GM23338 (cell line): Measurements from ENCODE around the gene CHAT. TPM values are rescaled to one million over a fixed set of nuclear protein-coding genes. Genes with fewer than 3 reads are reported as not detected.

ENCODE experiments used
- ATAC-seq: fragments of 200-7000 bp; cut with Tn5 transposase; 3 replicates; pipeline ENCODE4 v1.9.1; 2020
- DNase-seq: peaks from one replicate; pipeline ENCODE4 v3.0.0-alpha.2; 2015; ENCODE audit warnings: low spot score
- H2AFZ ChIP-seq: fragments of 200-600 bp; sonication (generic); 2 replicates; pipeline ENCODE4 v1.8.0; 2016; ENCODE audit warnings: antibody characterized with exemption, mild to moderate bottlenecking, moderate library complexity
- H3F3A ChIP-seq: fragments of 200-600 bp; sonication (generic); replicated peaks from 2 replicates; pipeline ENCODE4 v1.8.0; 2017; ENCODE audit warnings: antibody characterized with exemption, mixed run types, low read depth
- H3K27ac ChIP-seq: fragments of 200-600 bp; sonication (generic); 2 replicates; pipeline ENCODE4 v1.6.1; 2016; ENCODE audit warnings: low read depth
- H3K27me3 ChIP-seq: fragments of 200-600 bp; sonication (generic); 2 replicates; pipeline ENCODE4 v1.8.0; 2016; ENCODE audit warnings: mild to moderate bottlenecking, mixed run types, moderate library complexity; ENCODE audit not compliant: insufficient read depth
- H3K36me3 ChIP-seq: fragments of 200-600 bp; sonication (generic); 2 replicates; pipeline ENCODE4 v1.8.0; 2016; ENCODE audit warnings: mild to moderate bottlenecking; ENCODE audit not compliant: insufficient read depth
- H3K4me1 ChIP-seq: fragments of 200-600 bp; sonication (generic); 2 replicates; pipeline ENCODE4 v1.8.0; 2016; ENCODE audit warnings: mild to moderate bottlenecking, moderate library complexity; ENCODE audit not compliant: insufficient read depth
- H3K4me2 ChIP-seq: fragments of 200-600 bp; sonication (generic); 2 replicates; pipeline ENCODE4 v1.7.1; 2017; ENCODE audit warnings: mixed run types
- H3K4me3 ChIP-seq: fragments of 200-600 bp; sonication (generic); 2 replicates; pipeline ENCODE4 v1.6.1; 2016; ENCODE audit warnings: mixed run types
- H3K79me2 ChIP-seq: fragments of 200-600 bp; sonication (generic); replicated peaks from 2 replicates; pipeline ENCODE4 v1.8.0; 2017; ENCODE audit warnings: mild to moderate bottlenecking; ENCODE audit not compliant: insufficient read depth
- H3K9me2 ChIP-seq: fragments of 200-600 bp; sonication (generic); 2 replicates; pipeline ENCODE4 v1.8.0; 2017; ENCODE audit not compliant: insufficient read depth
- H4K20me1 ChIP-seq: fragments of 200-600 bp; sonication (generic); replicated peaks from 2 replicates; pipeline ENCODE4 v1.8.0; 2017; ENCODE audit warnings: mild to moderate bottlenecking; ENCODE audit not compliant: insufficient read depth
- H3K27ac Mint-ChIP-seq: 2 replicates; pipeline ENCODE4 v1.8.0; 2020; ENCODE audit warnings: inconsistent platforms, mild to moderate bottlenecking, moderate library complexity, mixed read lengths
- H3K27me3 Mint-ChIP-seq: 3 replicates; pipeline ENCODE4 v1.8.0; 2022; ENCODE audit warnings: low read depth, mild to moderate bottlenecking, moderate library complexity, mixed read lengths, inconsistent platforms; ENCODE audit not compliant: insufficient read depth, poor library complexity
- H3K36me3 Mint-ChIP-seq: 3 replicates; pipeline ENCODE4 v1.8.0; 2021; ENCODE audit warnings: low read depth, mild to moderate bottlenecking, inconsistent platforms, moderate library complexity, mixed read lengths
- H3K4me1 Mint-ChIP-seq: 3 replicates; pipeline ENCODE4 v1.8.0; 2020; ENCODE audit warnings: mild to moderate bottlenecking, inconsistent platforms, mixed read lengths
- H3K4me3 Mint-ChIP-seq: 3 replicates; pipeline ENCODE4 v1.8.0; 2021; ENCODE audit warnings: moderate library complexity, mild to moderate bottlenecking, inconsistent platforms, mixed read lengths
- H3K9me3 Mint-ChIP-seq: 3 replicates; pipeline ENCODE4 v1.8.0; 2020; ENCODE audit warnings: moderate library complexity, mild to moderate bottlenecking, inconsistent platforms, mixed read lengths
- CTCF ChIP-seq, 2 experiments: fragments of 200-600 bp in 1 of 2; sonication (generic) in 1 of 2; conservative IDR thresholded peaks; 2 replicates each; pipeline versions ENCODE4 v1.5.1 to v1.6.1; 2016 to 2017; ENCODE audit warnings: antibody characterized with exemption in 2 of 2, low read depth in 2 of 2, mild to moderate bottlenecking in 2 of 2, moderate library complexity in 1 of 2
- ETS1 ChIP-seq: IDR thresholded peaks from 2 replicates; pipeline ENCODE4 v1.6.1; 2016; ENCODE audit warnings: antibody characterized with exemption
- EZH2 ChIP-seq: fragments of 200-600 bp; sonication (generic); IDR thresholded peaks from one replicate; pipeline ENCODE4 v1.8.0; 2017; ENCODE audit warnings: antibody characterized with exemption, mild to moderate bottlenecking, low read depth; ENCODE audit not compliant: unreplicated experiment
- JUNB ChIP-seq: IDR thresholded peaks from one replicate; pipeline ENCODE4 v1.6.1; 2016; ENCODE audit warnings: antibody characterized with exemption; ENCODE audit not compliant: unreplicated experiment
- NANOG ChIP-seq: IDR thresholded peaks from 2 replicates; pipeline ENCODE4 v1.6.1; 2016; ENCODE audit warnings: antibody characterized with exemption, borderline replicate concordance
- REST ChIP-seq: IDR thresholded peaks from one replicate; pipeline ENCODE4 v1.6.1; 2018; ENCODE audit warnings: antibody characterized with exemption; ENCODE audit not compliant: unreplicated experiment
- STAT1 ChIP-seq: IDR thresholded peaks from one replicate; pipeline ENCODE4 v1.6.1; 2016; ENCODE audit warnings: antibody characterized with exemption; ENCODE audit not compliant: unreplicated experiment
- ZNF114 ChIP-seq: fragments of 250-450 bp; sonication (Bioruptor Pico); IDR thresholded peaks from 2 replicates; pipeline ENCODE4 v1.5.0; 2020; ENCODE audit warnings: mild to moderate bottlenecking, moderate library complexity
- ZNF331 ChIP-seq: fragments of 250-450 bp; sonication (Bioruptor Pico); IDR thresholded peaks from 2 replicates; pipeline ENCODE4 v1.5.0; 2020; ENCODE audit warnings: low read depth, mild to moderate bottlenecking, moderate library complexity
- polyA plus RNA-seq: library from polyadenylated mRNA; unstranded; fragments of >200 nt; fragmentation: Nextera tagmentation; extraction: Ambion mirVana; gene quantifications from 2 replicates; pipeline ENCODE4 v1.2.1, GENCODE V29; 2016
- total RNA-seq: library from RNA; depleted of rRNA; stranded (reverse); fragments of >200 nt; shearing (Covaris generic); gene quantifications from 2 replicates; pipeline ENCODE4 v1.2.3, GENCODE V29; 2014

Gene CHAT
- total and polyA plus RNA-seq, 2 experiments from 2014 or later: not detected

GRCh38 chr10:49653273-49653929, 39.6 kb downstream of the CHAT start (continued):
- no peak for TF ChIP-seq REST
- TF ChIP-seq EZH2: no peak
- no peak for TF ChIP-seq ETS1
- TF ChIP-seq NANOG: no peak
- TF ChIP-seq ZNF331: no peak
- no peak for TF ChIP-seq STAT1
- TF ChIP-seq CTCF (conservative IDR thresholded peaks at IDR 0.05; ENCODE audit: low read depth in 2 of 2): no peak
- TF ChIP-seq ZNF114 (CRISPR knock-in tag): no peak
- TF ChIP-seq JUNB: no peak

- Mint-ChIP-seq H3K27ac (no peak overlapping the region), H3K4me1 (peaks cover 6% of the 10 kb centered on the region), H3K4me3 (no peak overlapping the region), H3K27me3 (peaks cover 9% of the 10 kb centered on the region), H3K9me3 (peaks cover 7% of the 10 kb centered on the region), H3K36me3 (peaks cover 6% of the 10 kb centered on the region; the same call in 1 of the 3 replicates)
- DNase-seq: no peak
- ATAC-seq: peak; percentile 31; the same call in 2 of the 3 replicates
- no peak overlapping the region for H3K27ac ChIP-seq
- H3K36me3 ChIP-seq: peaks cover 7% of the 10 kb centered on the region; the same call in 1 of the 2 replicates
- H2AFZ ChIP-seq: no peak overlapping the region
- H3K4me2 ChIP-seq: no peak overlapping the region
- H3K4me3 ChIP-seq: no peak overlapping the region
- no peaks in the 10 kb centered on the region for H4K20me1 ChIP-seq
- H3K79me2 ChIP-seq: no peaks in the 10 kb centered on the region
- peaks cover under 1% of the 10 kb centered on the region; the same call in 1 of the 2 replicates for H3K4me1 ChIP-seq
- no peaks in the 10 kb centered on the region for H3K27me3 ChIP-seq
- no peaks in the 10 kb centered on the region for H3K9me2 ChIP-seq
- H3F3A ChIP-seq: no peaks in the 10 kb centered on the region
- TF ChIP-seq CTCF (conservative IDR thresholded peaks at IDR 0.05; ENCODE audit: low read depth in 2 of 2) (0 out of 4 replicates have a peak, but pooled peaks of 1 of the 2 experiments have one; percentile 1), JUNB (no peak)
These were observed 40.3 kb downstream of the CHAT start for GRCh38 chr10:49654036-49654693.
